ENCODE data around the gene MBD6. TPM values are rescaled to one million over a fixed set of nuclear protein-coding genes. Genes with fewer than 3 reads are reported as not detected.

Gene MBD6
- total and polyA plus RNA-seq, 2 of the 13 experiments (the other 11 are each of a cell fraction or from before 2014, with no cell fraction given) = 4.1 to 5.9 TPM

- Histone ChIP-seq H3K4me2 (ENCODE audit: low read depth, low read length) (no peak overlapping the region), H3K36me3 (replicated peaks in 1 of 2; ENCODE audit: control insufficient read depth in 1 of 2, insufficient read depth in 2 of 2, low read length in 2 of 2) (peaks cover 33 to 86% of the 10 kb centered on the region in 2 experiments), H3K9ac (ENCODE audit: insufficient read depth, low read depth, low read length) (no peak overlapping the region), H3K4me1 (ENCODE audit: insufficient read depth, low read length) (peaks cover 4% of the 10 kb centered on the region), H3K27me3 (ENCODE audit: control insufficient read depth in 1 of 2, insufficient read depth in 2 of 2, low read length in 2 of 2) (no peaks in the 10 kb centered on the region), H2AFZ (ENCODE audit: low read length) (no peak overlapping the region), H3K79me2 (ENCODE audit: insufficient read depth, low read length) (no peaks in the 10 kb centered on the region), H4K20me1 (ENCODE audit: insufficient read depth, low read length) (no peaks in the 10 kb centered on the region), H3K4me3 (replicated peaks in 1 of 3; ENCODE audit: insufficient read depth in 1 of 3, low read depth in 2 of 3, low read length in 3 of 3) (no peak overlapping the region), H3K27ac (ENCODE audit: extremely low read length, insufficient read depth, low read length) (no peak overlapping the region), H3K9me3 (ENCODE audit: low read length) (no peaks in the 10 kb centered on the region)
- in situ Hi-C loops (cut with HindIII; ENCODE audit: extremely low pct_ligation_motif_present, low pct_unique_long_range_greater_than_20kb) = no loop called here
- intact Hi-C loops (cut with micrococcal nuclease; ENCODE audit: unreplicated experiment) = no loop called here
- ATAC-seq (no peak), FAIRE-seq (no peak), DNase-seq (ENCODE audit: low spot score) (no peak)
- BruUV-seq (replicated peaks) = TSS peak; percentile 25
- ChIA-PET POLR2A (interaction anchor here (1.6 to 3.4 kb wide), 3 partner anchors 9 to 47 kb away, joined by 5 to 17 read pairs (median 7); partner anchors contain the start of gene DCTN2), CTCF (ENCODE audit: low intra/inter-chr PET ratio, low total read pairs) (no interaction called here)
- TF ChIP-seq POLR2A (IDR thresholded peaks at IDR 0.05; ENCODE audit: insufficient read depth in 1 of 2, low read depth in 2 of 2, low read length in 2 of 2) = 0 out of 4 replicates have a peak, but pooled peaks of 1 of the 2 experiments have one; percentile 28
- no peak for TF ChIP-seq KDM2A (CRISPR knock-in tag; IDR thresholded peaks at IDR 0.05; ENCODE audit: borderline replicate concordance, low read depth)
- WGBS (ENCODE audit: low lambda C conversion rate) = 94% methylated on average over 6 of the region's 6 CpGs
Measured at GRCh38 chr12:57529831-57530230, 7.2 kb downstream of the MBD6 start.

DNA sequence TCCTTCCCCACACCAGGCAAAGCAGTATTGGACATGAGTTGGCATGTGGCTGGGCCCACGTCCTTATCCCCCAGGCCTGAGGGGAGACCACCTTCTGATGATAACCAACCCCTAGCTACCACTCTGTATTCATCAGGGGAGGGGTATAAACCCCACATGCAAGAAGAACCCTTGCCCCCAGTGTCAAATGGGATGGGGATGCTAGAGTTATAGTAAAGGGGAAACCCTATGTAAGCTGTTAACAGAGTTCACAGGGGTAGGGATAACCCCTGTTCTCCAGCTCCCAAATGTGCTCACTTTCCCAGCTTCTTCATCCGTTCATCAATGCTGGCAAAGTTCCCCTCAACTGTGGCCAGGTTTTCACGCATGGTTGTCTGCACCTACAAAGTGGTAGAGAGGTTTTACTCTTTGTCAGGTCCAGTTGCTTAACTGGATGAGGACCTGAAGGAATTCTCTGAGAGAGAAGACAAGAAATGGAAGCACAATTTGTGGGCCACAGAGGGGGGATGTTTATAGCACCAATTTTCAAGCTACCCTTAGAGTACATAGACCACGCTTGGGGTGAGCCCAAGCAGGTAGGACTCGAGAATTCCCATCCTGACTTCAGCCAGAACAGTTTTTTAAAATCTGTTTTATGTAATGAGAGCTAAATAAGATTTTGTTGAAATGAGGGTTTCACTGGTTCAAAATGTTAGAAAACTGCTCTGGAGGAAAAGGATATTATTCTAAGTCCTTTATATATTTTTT is 7.9 kb downstream of the MBD6 start:
- intact Hi-C loops (cut with micrococcal nuclease; ENCODE audit: unreplicated experiment) = no loop called here
- 94% methylated on average over 4 of the region's 5 CpGs for WGBS (ENCODE audit: low lambda C conversion rate)
- H3K79me2 ChIP-seq (ENCODE audit: insufficient read depth, low read length) = no peaks in the 10 kb centered on the region
- H3K4me3 ChIP-seq (replicated peaks in 1 of 3; ENCODE audit: insufficient read depth in 1 of 3, low read depth in 2 of 3, low read length in 3 of 3) = no peak overlapping the region
- no peak overlapping the region for H3K27ac ChIP-seq (ENCODE audit: extremely low read length, insufficient read depth, low read length)
- no peaks in the 10 kb centered on the region for H3K4me1 ChIP-seq (ENCODE audit: insufficient read depth, low read length)
- H3K9ac ChIP-seq (ENCODE audit: insufficient read depth, low read depth, low read length) = no peak overlapping the region
- no peaks in the 10 kb centered on the region for H3K9me3 ChIP-seq (ENCODE audit: low read length)
- no peaks in the 10 kb centered on the region for H3K27me3 ChIP-seq (ENCODE audit: control insufficient read depth in 1 of 2, insufficient read depth in 2 of 2, low read length in 2 of 2)
- ATAC-seq (no peak), DNase-seq (ENCODE audit: low spot score) (no peak), FAIRE-seq (no peak)
- POLR2A ChIA-PET = interaction anchor here (0.7 to 3.4 kb wide), 5 partner anchors 9 to 50 kb away, joined by 3 to 17 read pairs (median 5); partner anchors contain the start of genes DCTN2 and DDIT3
- no peak overlapping the region for H3K4me2 ChIP-seq (ENCODE audit: low read depth, low read length)
- CTCF ChIA-PET (ENCODE audit: low intra/inter-chr PET ratio, low total read pairs) = no interaction called here
- TF ChIP-seq NKX3-1 (CRISPR knock-in tag; IDR thresholded peaks at IDR 0.05) (no peak), RBFOX2 (IDR thresholded peaks at IDR 0.05; ENCODE audit: low read depth, low read length) (peak; percentile 36; the same call in 1 of the 2 replicates), NCOA2 (CRISPR knock-in tag; IDR thresholded peaks at IDR 0.05) (no peak), ZGPAT (CRISPR knock-in tag; IDR thresholded peaks at IDR 0.05) (no peak), BCL3 (CRISPR knock-in tag; IDR thresholded peaks at IDR 0.05) (no peak), GFI1 (CRISPR knock-in tag; IDR thresholded peaks at IDR 0.05; ENCODE audit: borderline replicate concordance) (no peak)
- TF ChIP-seq, protein P1, sequence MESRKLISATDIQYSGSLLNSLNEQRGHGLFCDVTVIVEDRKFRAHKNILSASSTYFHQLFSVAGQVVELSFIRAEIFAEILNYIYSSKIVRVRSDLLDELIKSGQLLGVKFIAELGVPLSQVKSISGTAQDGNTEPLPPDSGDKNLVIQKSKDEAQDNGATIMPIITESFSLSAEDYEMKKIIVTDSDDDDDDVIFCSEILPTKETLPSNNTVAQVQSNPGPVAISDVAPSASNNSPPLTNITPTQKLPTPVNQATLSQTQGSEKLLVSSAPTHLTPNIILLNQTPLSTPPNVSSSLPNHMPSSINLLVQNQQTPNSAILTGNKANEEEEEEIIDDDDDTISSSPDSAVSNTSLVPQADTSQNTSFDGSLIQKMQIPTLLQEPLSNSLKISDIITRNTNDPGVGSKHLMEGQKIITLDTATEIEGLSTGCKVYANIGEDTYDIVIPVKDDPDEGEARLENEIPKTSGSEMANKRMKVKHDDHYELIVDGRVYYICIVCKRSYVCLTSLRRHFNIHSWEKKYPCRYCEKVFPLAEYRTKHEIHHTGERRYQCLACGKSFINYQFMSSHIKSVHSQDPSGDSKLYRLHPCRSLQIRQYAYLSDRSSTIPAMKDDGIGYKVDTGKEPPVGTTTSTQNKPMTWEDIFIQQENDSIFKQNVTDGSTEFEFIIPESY (CRISPR knock-in tag; IDR thresholded peaks at IDR 0.05) = no peak
- H3K36me3 ChIP-seq (replicated peaks in 1 of 2; ENCODE audit: control insufficient read depth in 1 of 2, insufficient read depth in 2 of 2, low read length in 2 of 2) = peaks cover 33 to 87% of the 10 kb centered on the region in 2 experiments
- BruUV-seq (replicated peaks) = no TSS peak
- H4K20me1 ChIP-seq (ENCODE audit: insufficient read depth, low read length) = no peaks in the 10 kb centered on the region
- in situ Hi-C loops (cut with HindIII; ENCODE audit: extremely low pct_ligation_motif_present, low pct_unique_long_range_greater_than_20kb) = no loop called here
- no peak overlapping the region for H2AFZ ChIP-seq (ENCODE audit: low read length)

Measured in HepG2 (cell line).